Measurements from ENCODE around the gene BPIFB6. TPM values are rescaled to one million over a fixed set of nuclear protein-coding genes. Genes with fewer than 3 reads are reported as not detected.

Gene BPIFB6
- polyA plus RNA-seq, 1 donor from 2014 or later, result not detected

- Mint-ChIP-seq H3K4me3 (no peak within 1 kb of the TSS), H3K27me3 (peaks cover 2% of the 10 kb centered on the region)
These were observed 23.8 kb upstream of the BPIFB6 start, which contains the start of gene BPIFB2 for GRCh38 chr20:33007376-33008335. TSS of gene BPIFB2 (plus strand) at chr20:33007704. CDS start at chr20:33008575, 871 bp downstream.

GRCh38 chr20:33008336-33009213 lies 22.9 kb upstream of the BPIFB6 start:
- H3K9me3 Mint-ChIP-seq, result peaks cover 0 to 2% (median 0%) of the 10 kb centered on the region in 3 donors
- H3K27ac Mint-ChIP-seq, result no peak overlapping the region
- H3K36me3 Mint-ChIP-seq, result no peaks in the 10 kb centered on the region
- H3K4me3 Mint-ChIP-seq, result no peak overlapping the region
- H3K27me3 Mint-ChIP-seq, result peaks cover 2% of the 10 kb centered on the region
- peaks cover 0 to 5% (median 2%) of the 10 kb centered on the region in 3 donors for H3K4me1 Mint-ChIP-seq

More at GRCh38 chr20:33007376-33008335, 23.8 kb upstream of the BPIFB6 start, which contains the start of gene BPIFB2:
- H3K36me3 Mint-ChIP-seq, result no peaks in the 10 kb centered on the region
- peaks cover 0 to 5% (median 2%) of the 10 kb centered on the region in 3 donors for H3K4me1 Mint-ChIP-seq
- no peak within 1 kb of the TSS for H3K27ac Mint-ChIP-seq
- peaks cover 0 to 2% (median 0%) of the 10 kb centered on the region in 3 donors for H3K9me3 Mint-ChIP-seq

- Mint-ChIP-seq H3K4me3 (no peak overlapping the region), H3K27me3 (peaks cover 2% of the 10 kb centered on the region), H3K4me1 (peaks cover 0 to 5% (median 2%) of the 10 kb centered on the region in 3 donors), H3K27ac (peak overlapping the region in 1 of 3 donors; percentile 55), H3K36me3 (no peaks in the 10 kb centered on the region), H3K9me3 (peaks cover 0 to 2% (median 0%) of the 10 kb centered on the region in 3 donors)
These were observed 22.0 kb upstream of the BPIFB6 start for GRCh38 chr20:33009214-33010132.

GRCh38 chr20:33010133-33010504 lies 21.3 kb upstream of the BPIFB6 start:
- Mint-ChIP-seq H3K27me3 (peaks cover 2% of the 10 kb centered on the region), H3K27ac (no peak overlapping the region), H3K36me3 (no peaks in the 10 kb centered on the region), H3K4me1 (peaks cover 0 to 5% (median 2%) of the 10 kb centered on the region in 3 donors), H3K4me3 (no peak overlapping the region), H3K9me3 (peaks cover 0 to 2% (median 0%) of the 10 kb centered on the region in 3 donors)

- no peak overlapping the region for H3K27ac Mint-ChIP-seq
- H3K4me3 Mint-ChIP-seq, result no peak overlapping the region
- H3K36me3 Mint-ChIP-seq, result no peaks in the 10 kb centered on the region
- peaks cover 2% of the 10 kb centered on the region for H3K27me3 Mint-ChIP-seq
- peaks cover 0 to 5% (median 2%) of the 10 kb centered on the region in 3 donors for H3K4me1 Mint-ChIP-seq
- no peaks in the 10 kb centered on the region for H3K9me3 Mint-ChIP-seq
These were observed 20.6 kb upstream of the BPIFB6 start for GRCh38 chr20:33010674-33011449.

GRCh38 chr20:33012327-33013189 lies 18.9 kb upstream of the BPIFB6 start:
- Mint-ChIP-seq H3K4me1 (peaks cover 0 to 7% (median 5%) of the 10 kb centered on the region in 3 donors), H3K4me3 (no peak overlapping the region), H3K9me3 (no peaks in the 10 kb centered on the region), H3K27me3 (peaks cover 2% of the 10 kb centered on the region), H3K36me3 (no peaks in the 10 kb centered on the region), H3K27ac (no peak overlapping the region)

GRCh38 chr20:33013701-33014326 lies 17.6 kb upstream of the BPIFB6 start:
- Mint-ChIP-seq H3K9me3 (no peaks in the 10 kb centered on the region), H3K4me1 (peaks cover 0 to 7% (median 5%) of the 10 kb centered on the region in 3 donors), H3K27ac (no peak overlapping the region), H3K27me3 (peaks cover 2% of the 10 kb centered on the region), H3K4me3 (no peak overlapping the region), H3K36me3 (no peaks in the 10 kb centered on the region)

GRCh38 chr20:33014336-33015113 lies 16.9 kb upstream of the BPIFB6 start:
- H3K9me3 Mint-ChIP-seq, result no peaks in the 10 kb centered on the region
- H3K27ac Mint-ChIP-seq, result no peak overlapping the region
- no peak overlapping the region for H3K4me3 Mint-ChIP-seq
- peaks cover 0 to 3% (median 2%) of the 10 kb centered on the region in 3 donors for H3K4me1 Mint-ChIP-seq
- no peaks in the 10 kb centered on the region for H3K36me3 Mint-ChIP-seq
- peaks cover 2% of the 10 kb centered on the region for H3K27me3 Mint-ChIP-seq

- H3K36me3 Mint-ChIP-seq, result no peaks in the 10 kb centered on the region
- peaks cover 0 to 3% (median 2%) of the 10 kb centered on the region in 3 donors for H3K4me1 Mint-ChIP-seq
- H3K27ac Mint-ChIP-seq, result no peak overlapping the region
- H3K27me3 Mint-ChIP-seq, result peaks cover 2% of the 10 kb centered on the region
- H3K9me3 Mint-ChIP-seq, result no peaks in the 10 kb centered on the region
- H3K4me3 Mint-ChIP-seq, result no peak overlapping the region
These were observed 16.3 kb upstream of the BPIFB6 start for GRCh38 chr20:33015114-33015484.

GRCh38 chr20:33015700-33016580 lies 15.5 kb upstream of the BPIFB6 start:
- Mint-ChIP-seq H3K9me3 (no peaks in the 10 kb centered on the region), H3K4me3 (no peak overlapping the region), H3K27ac (no peak overlapping the region), H3K27me3 (peaks cover 2% of the 10 kb centered on the region), H3K4me1 (peaks cover 0 to 3% (median 2%) of the 10 kb centered on the region in 3 donors), H3K36me3 (no peaks in the 10 kb centered on the region)

GRCh38 chr20:33016581-33017109 lies 14.8 kb upstream of the BPIFB6 start:
- Mint-ChIP-seq H3K27ac (no peak overlapping the region), H3K36me3 (no peaks in the 10 kb centered on the region), H3K4me3 (no peak overlapping the region), H3K9me3 (no peaks in the 10 kb centered on the region), H3K4me1 (peaks cover 0 to 8% (median 7%) of the 10 kb centered on the region in 3 donors), H3K27me3 (peaks cover 2% of the 10 kb centered on the region)

All from IgD-negative memory B cell (primary cell).